Measurements from ENCODE around the gene LAYN. TPM values are rescaled to one million over a fixed set of nuclear protein-coding genes. Genes with fewer than 3 reads are reported as not detected.

The LAYN gene
- total RNA-seq, 2 donors from 2014 or later: 1.1 to 1.4 TPM

GRCh38 chr11:111585371-111585770 is 44.9 kb downstream of the LAYN start:
- ATAC-seq (replicated peaks): no peak
- H3K36me3 Mint-ChIP-seq (ENCODE audit: low read depth): no peaks in the 10 kb centered on the region
- no peaks in the 10 kb centered on the region for H3K4me1 Mint-ChIP-seq
- no peaks in the 10 kb centered on the region for H3K27me3 Mint-ChIP-seq
- no peak overlapping the region for H3K4me3 Mint-ChIP-seq
- no peaks in the 10 kb centered on the region for H3K9me3 Mint-ChIP-seq
- H3K27ac Mint-ChIP-seq: no peak overlapping the region

GRCh38 chr11:111586388-111586831 is 45.9 kb downstream of the LAYN start:
- H3K4me3 Mint-ChIP-seq: no peak overlapping the region
- no peaks in the 10 kb centered on the region for H3K36me3 Mint-ChIP-seq (ENCODE audit: low read depth)
- ATAC-seq (replicated peaks): peak; percentile 37
- H3K4me1 Mint-ChIP-seq: no peaks in the 10 kb centered on the region
- no peak overlapping the region for H3K27ac Mint-ChIP-seq
- no peaks in the 10 kb centered on the region for H3K27me3 Mint-ChIP-seq
- H3K9me3 Mint-ChIP-seq: no peaks in the 10 kb centered on the region

- no peaks in the 10 kb centered on the region for H3K36me3 Mint-ChIP-seq (ENCODE audit: low read depth)
- no peaks in the 10 kb centered on the region for H3K4me1 Mint-ChIP-seq
- no peak overlapping the region for H3K27ac Mint-ChIP-seq
- no peak overlapping the region for H3K4me3 Mint-ChIP-seq
- H3K27me3 Mint-ChIP-seq: no peaks in the 10 kb centered on the region
- no peaks in the 10 kb centered on the region for H3K9me3 Mint-ChIP-seq
- ATAC-seq (replicated peaks): no peak
Observed at GRCh38 chr11:111589114-111589513, 48.6 kb downstream of the LAYN start.

- Mint-ChIP-seq H3K27me3 (no peaks in the 10 kb centered on the region), H3K4me1 (no peaks in the 10 kb centered on the region), H3K27ac (no peak overlapping the region), H3K36me3 (ENCODE audit: low read depth) (no peaks in the 10 kb centered on the region), H3K4me3 (no peak overlapping the region), H3K9me3 (no peaks in the 10 kb centered on the region)
- ATAC-seq (replicated peaks): no peak
Observed at GRCh38 chr11:111589886-111590499, 49.5 kb downstream of the LAYN start.

- peaks cover 3% of the 10 kb centered on the region for H3K27me3 Mint-ChIP-seq
- no peak overlapping the region for H3K27ac Mint-ChIP-seq
- no peaks in the 10 kb centered on the region for H3K4me1 Mint-ChIP-seq
- H3K4me3 Mint-ChIP-seq: no peak overlapping the region
- no peaks in the 10 kb centered on the region for H3K9me3 Mint-ChIP-seq
- ATAC-seq (replicated peaks): no peak
- no peaks in the 10 kb centered on the region for H3K36me3 Mint-ChIP-seq (ENCODE audit: low read depth)
Observed at GRCh38 chr11:111591187-111591960, 50.9 kb downstream of the LAYN start.

GRCh38 chr11:111592491-111592890 is 52.0 kb downstream of the LAYN start:
- H3K27ac Mint-ChIP-seq: no peak overlapping the region
- no peaks in the 10 kb centered on the region for H3K36me3 Mint-ChIP-seq (ENCODE audit: low read depth)
- H3K4me3 Mint-ChIP-seq: no peak overlapping the region
- H3K27me3 Mint-ChIP-seq: peaks cover 3% of the 10 kb centered on the region
- no peak for ATAC-seq (replicated peaks)
- no peaks in the 10 kb centered on the region for H3K9me3 Mint-ChIP-seq
- no peaks in the 10 kb centered on the region for H3K4me1 Mint-ChIP-seq

- Mint-ChIP-seq H3K27me3 (peaks cover 3% of the 10 kb centered on the region), H3K4me3 (no peak overlapping the region)
Observed at GRCh38 chr11:111596319-111596718, 55.8 kb downstream of the LAYN start.

GRCh38 chr11:111598148-111598547 is 57.6 kb downstream of the LAYN start:
- H3K27ac Mint-ChIP-seq: peak overlapping the region; percentile 70
- peaks cover 3% of the 10 kb centered on the region for H3K27me3 Mint-ChIP-seq
- no peak overlapping the region for H3K4me3 Mint-ChIP-seq
- peaks cover 1% of the 10 kb centered on the region for H3K4me1 Mint-ChIP-seq
- H3K9me3 Mint-ChIP-seq: no peaks in the 10 kb centered on the region
- ATAC-seq (replicated peaks): no peak
- H3K36me3 Mint-ChIP-seq (ENCODE audit: low read depth): no peaks in the 10 kb centered on the region

More at GRCh38 chr11:111596319-111596718, 55.8 kb downstream of the LAYN start:
- no peak overlapping the region for H3K27ac Mint-ChIP-seq
- H3K9me3 Mint-ChIP-seq: no peaks in the 10 kb centered on the region
- H3K36me3 Mint-ChIP-seq (ENCODE audit: low read depth): no peaks in the 10 kb centered on the region
- no peak for ATAC-seq (replicated peaks)
- H3K4me1 Mint-ChIP-seq: no peaks in the 10 kb centered on the region

- Mint-ChIP-seq H3K4me3 (no peak overlapping the region), H3K27me3 (peaks cover 3% of the 10 kb centered on the region), H3K27ac (no peak overlapping the region), H3K4me1 (peaks cover 5% of the 10 kb centered on the region), H3K36me3 (ENCODE audit: low read depth) (no peaks in the 10 kb centered on the region), H3K9me3 (no peaks in the 10 kb centered on the region)
- no peak for ATAC-seq (replicated peaks)
Observed at GRCh38 chr11:111598559-111598958, 58.0 kb downstream of the LAYN start.

- Mint-ChIP-seq H3K36me3 (ENCODE audit: low read depth) (no peaks in the 10 kb centered on the region), H3K27me3 (no peaks in the 10 kb centered on the region), H3K9me3 (no peaks in the 10 kb centered on the region), H3K4me1 (peaks cover 15% of the 10 kb centered on the region), H3K4me3 (peak overlapping the region; percentile 91), H3K27ac (peak overlapping the region; percentile 94)
- no peak for ATAC-seq (replicated peaks)
Observed at GRCh38 chr11:111601636-111601978, 61.1 kb downstream of the LAYN start.

- Mint-ChIP-seq H3K4me3 (peak within 1 kb of the TSS; percentile 91), H3K36me3 (ENCODE audit: low read depth) (no peaks in the 10 kb centered on the region), H3K27me3 (no peaks in the 10 kb centered on the region), H3K9me3 (no peaks in the 10 kb centered on the region), H3K27ac (peak within 1 kb of the TSS; percentile 94), H3K4me1 (peaks cover 15% of the 10 kb centered on the region)
- peak; percentile 89 for ATAC-seq (replicated peaks)
Observed at GRCh38 chr11:111601979-111602864, 61.7 kb downstream of the LAYN start, which contains the start of gene SIK2. TSS of gene SIK2 (plus strand) at chr11:111602449. CDS start at chr11:111602564, 115 bp downstream.

GRCh38 chr11:111602865-111603610 is 62.5 kb downstream of the LAYN start:
- Mint-ChIP-seq H3K27me3 (no peaks in the 10 kb centered on the region), H3K4me1 (peaks cover 15% of the 10 kb centered on the region), H3K36me3 (ENCODE audit: low read depth) (no peaks in the 10 kb centered on the region), H3K9me3 (no peaks in the 10 kb centered on the region), H3K27ac (peak overlapping the region; percentile 90), H3K4me3 (peak overlapping the region; percentile 91)
- no peak for ATAC-seq (replicated peaks)

GRCh38 chr11:111603611-111604130 is 63.2 kb downstream of the LAYN start:
- Mint-ChIP-seq H3K4me3 (peak overlapping the region; percentile 91), H3K27ac (peak overlapping the region; percentile 90), H3K36me3 (ENCODE audit: low read depth) (no peaks in the 10 kb centered on the region), H3K4me1 (peaks cover 15% of the 10 kb centered on the region), H3K9me3 (no peaks in the 10 kb centered on the region), H3K27me3 (no peaks in the 10 kb centered on the region)
- ATAC-seq (replicated peaks): no peak

All from activated T-helper 17 cell treated with anti-CD3 and anti-CD28 coated beads, Interleukin-2, amount 50 U/mL, for 72 hours (primary cell).